ENCODE measurements around the gene ABHD11. TPM values are rescaled to one million over a fixed set of nuclear protein-coding genes. Genes with fewer than 3 reads are reported as not detected.

The ABHD11 gene
- total and polyA plus RNA-seq, 10 donors = 11.4 to 26.0 (median 17.8) TPM

DNA sequence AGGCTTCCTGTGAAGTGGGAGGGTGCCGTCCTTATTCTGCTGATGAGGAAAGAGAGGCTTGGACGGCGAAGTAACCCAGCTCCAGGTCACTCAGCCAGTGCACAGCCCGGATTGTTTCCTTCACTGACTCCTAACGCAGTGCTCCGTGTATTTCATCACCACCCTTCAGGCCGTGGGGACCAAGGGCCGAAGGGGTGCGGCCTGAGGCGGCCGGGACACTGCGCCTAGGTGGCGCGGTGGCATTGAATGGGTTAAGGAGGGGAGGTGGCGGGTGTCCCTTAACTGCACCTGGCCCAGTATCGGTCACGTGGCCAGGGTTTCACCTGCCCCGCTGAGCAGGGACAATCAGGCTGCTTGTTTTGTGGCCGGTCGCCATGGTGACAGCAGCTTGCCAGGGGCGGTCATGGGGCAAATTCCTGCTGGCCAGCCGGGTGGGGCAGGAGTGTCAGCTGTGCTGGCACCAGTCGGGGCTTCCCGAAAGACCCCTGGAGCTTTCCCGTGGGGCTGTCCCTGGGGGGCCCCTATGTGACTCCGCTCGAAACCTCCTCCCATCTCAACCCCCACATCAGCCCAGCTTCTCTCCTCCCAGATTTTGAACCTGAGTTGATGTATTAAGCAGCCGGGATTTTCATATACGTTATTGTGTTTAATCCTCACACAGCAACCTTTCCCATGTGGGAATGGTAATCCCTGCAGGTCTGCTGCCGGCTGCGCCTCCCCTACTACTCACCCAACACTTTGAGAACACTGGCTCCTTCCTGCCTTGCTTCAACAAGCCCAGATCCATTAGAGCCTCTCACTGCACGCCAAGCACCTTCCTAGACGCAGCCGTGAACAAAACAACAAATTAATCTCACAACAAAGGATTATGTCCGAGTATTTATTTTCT, 4.4 kb upstream of the ABHD11 start:
- TF ChIP-seq POLR2AphosphoS5 (IDR thresholded peaks at IDR 0.05) (peak in 1 of 3 donors; percentile 60), CTCF (IDR thresholded peaks at IDR 0.05 in 8 of 11, conservative IDR thresholded peaks at IDR 0.05 in 3 of 11) (no peak)
- Histone ChIP-seq H3K36me3 (no peaks in the 10 kb centered on the region), H3K4me3 (no peak overlapping the region), H3K9me3 (no peaks in the 10 kb centered on the region), H3K27ac (no peak overlapping the region), H3K4me1 (peaks cover under 1 to 24% (median 13%) of the 10 kb centered on the region in 6 donors), H3K27me3 (replicated peaks in 1 of 7) (peaks cover 0 to 3% (median 0%) of the 10 kb centered on the region in 7 donors)
- intact Hi-C loops (cut with DNase I; ENCODE audit: low total_unique reads) = no loop called here
- DNase-seq = peak; percentile 81
- 40 to 61% (median 58%) methylated on average over 21 to 35 of the region's 35 CpGs for WGBS, 5 donors

DNA sequence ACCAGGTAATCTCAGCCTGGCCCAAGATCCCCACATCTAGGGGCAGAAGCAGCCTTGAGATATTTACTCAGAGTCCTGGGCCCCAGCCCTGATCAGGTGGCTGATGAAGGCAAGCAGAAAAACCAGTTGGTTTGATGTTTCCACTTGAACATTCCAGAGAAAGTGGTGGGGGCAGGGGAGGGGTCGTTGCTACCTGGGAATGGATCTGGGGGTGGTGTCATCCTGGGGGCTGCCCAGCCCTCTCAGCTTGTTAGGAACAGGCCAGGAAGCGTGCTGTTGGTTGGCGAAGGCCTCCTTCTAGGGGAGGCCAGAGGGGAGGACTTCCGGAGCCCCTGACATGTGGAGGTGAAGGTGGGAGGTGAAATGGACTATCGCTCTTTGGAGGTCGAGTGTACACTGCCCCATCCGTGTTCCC, 3.7 kb upstream of the ABHD11 start:
- no peak overlapping the region for H3K27ac ChIP-seq
- DNase-seq = no peak
- 52 to 64% (median 55%) methylated on average over 7 of the region's 7 CpGs for WGBS, 5 donors
- intact Hi-C loops (cut with DNase I; ENCODE audit: low total_unique reads) = no loop called here
- H3K36me3 ChIP-seq = peaks cover 0 to 3% (median under 1%) of the 10 kb centered on the region in 6 donors
- no peak overlapping the region for H3K4me3 ChIP-seq
- peaks cover 6 to 30% (median 19%) of the 10 kb centered on the region in 6 donors for H3K4me1 ChIP-seq
- TF ChIP-seq POLR2A (IDR thresholded peaks at IDR 0.05) (no peak), POLR2AphosphoS5 (IDR thresholded peaks at IDR 0.05) (no peak), CTCF (IDR thresholded peaks at IDR 0.05 in 8 of 11, conservative IDR thresholded peaks at IDR 0.05 in 3 of 11) (no peak)
- H3K9me3 ChIP-seq = no peaks in the 10 kb centered on the region
- H3K27me3 ChIP-seq (replicated peaks in 1 of 7) = peaks cover 0 to 3% (median 0%) of the 10 kb centered on the region in 7 donors

- DNase-seq = no peak
- peaks cover 0 to 3% (median 0%) of the 10 kb centered on the region in 7 donors for H3K27me3 ChIP-seq (replicated peaks in 1 of 7)
Measured at GRCh38 chr7:73741600-73741999, 3.0 kb upstream of the ABHD11 start.

More at GRCh38 chr7:73741600-73741999, 3.0 kb upstream of the ABHD11 start:
- no peak for TF ChIP-seq POLR2A (IDR thresholded peaks at IDR 0.05)
- no peak for TF ChIP-seq CTCF (IDR thresholded peaks at IDR 0.05 in 8 of 11, conservative IDR thresholded peaks at IDR 0.05 in 3 of 11)
- TF ChIP-seq POLR2AphosphoS5 (IDR thresholded peaks at IDR 0.05) = no peak
- H3K36me3 ChIP-seq = peaks cover 0 to 10% (median 5%) of the 10 kb centered on the region in 6 donors
- 88 to 94% (median 91%) methylated on average over 5 of the region's 5 CpGs for WGBS, 5 donors
- H3K4me1 ChIP-seq = peaks cover 6 to 37% (median 23%) of the 10 kb centered on the region in 6 donors
- no peak overlapping the region for H3K27ac ChIP-seq
- intact Hi-C loops (cut with DNase I; ENCODE audit: low total_unique reads) = no loop called here
- H3K9me3 ChIP-seq = no peaks in the 10 kb centered on the region
- H3K4me3 ChIP-seq = no peak overlapping the region
